Thoracic aorta (tissue), 2 donors: Measurements from ENCODE around the gene SMNDC1. TPM values are rescaled to one million over a fixed set of nuclear protein-coding genes. Genes with fewer than 3 reads are reported as not detected.

Experiments used
- ATAC-seq: fragments of 150-250 bp; one replicate; pipeline ENCODE4 v1.8.0; 2017; ENCODE audit warnings: low read depth; ENCODE audit not compliant: insufficient number of reproducible peaks, low FRiP score
- DNase-seq: peaks from one replicate; pipeline ENCODE4 v3.0.0-alpha.2; 2020; ENCODE audit warnings: low spot score
- H3K27ac ChIP-seq, 2 donors: fragments of 200-600 bp; sonication (generic); 1 replicate in 1 of 2; 2 replicates in 1 of 2; pipeline ENCODE4 v1.5.1; 2016; ENCODE audit warnings: mild to moderate bottlenecking in 2 of 2, moderate library complexity in 2 of 2
- H3K27me3 ChIP-seq: fragments of 200-600 bp; sonication (generic); replicated peaks from 2 replicates; pipeline ENCODE4 v1.6.0; 2016; ENCODE audit warnings: mild to moderate bottlenecking; ENCODE audit not compliant: insufficient read depth
- H3K36me3 ChIP-seq: fragments of 200-600 bp; sonication (generic); one replicate; pipeline ENCODE4 v1.5.1; 2016
- H3K4me1 ChIP-seq, 2 donors: fragments of 200-600 bp; sonication (generic); 1 replicate in 1 of 2; 2 replicates in 1 of 2; pipeline versions ENCODE4 v1.5.1 to v1.6.0; 2016; ENCODE audit warnings: low read depth in 2 of 2, mild to moderate bottlenecking in 1 of 2; ENCODE audit not compliant: control insufficient read depth in 1 of 2
- H3K4me3 ChIP-seq: fragments of 200-600 bp; sonication (generic); 2 replicates; pipeline ENCODE4 v1.5.1; 2016; ENCODE audit warnings: mild to moderate bottlenecking
- H3K9me3 ChIP-seq: fragments of 200-600 bp; sonication (generic); 2 replicates; pipeline ENCODE4 v1.5.1; 2016
- CTCF ChIP-seq: fragments of 200-600 bp; sonication (generic); IDR thresholded peaks from one replicate; pipeline ENCODE4 v1.5.1; 2019; ENCODE audit warnings: antibody characterized with exemption
- total RNA-seq, 2 donors: library from RNA; depleted of rRNA; stranded (reverse); fragments of >200 nt; gene quantifications; one replicate each; pipeline versions ENCODE4 v1.1.0 to v1.2.3, GENCODE V29; 2016

Gene SMNDC1
- total RNA-seq, 2 donors from 2014 or later = 7.2 to 18.6 TPM

GRCh38 chr10:110344622-110345021, 39.9 kb upstream of the SMNDC1 start:
- DNase-seq (no peak), ATAC-seq (no peak)
- H3K9me3 ChIP-seq = no peaks in the 10 kb centered on the region
- no peak overlapping the region for H3K27ac ChIP-seq
- no peaks in the 10 kb centered on the region for H3K36me3 ChIP-seq
- no peak overlapping the region for H3K4me3 ChIP-seq
- H3K27me3 ChIP-seq = no peaks in the 10 kb centered on the region
- no peak for TF ChIP-seq CTCF
- no peaks in the 10 kb centered on the region for H3K4me1 ChIP-seq

DNA sequence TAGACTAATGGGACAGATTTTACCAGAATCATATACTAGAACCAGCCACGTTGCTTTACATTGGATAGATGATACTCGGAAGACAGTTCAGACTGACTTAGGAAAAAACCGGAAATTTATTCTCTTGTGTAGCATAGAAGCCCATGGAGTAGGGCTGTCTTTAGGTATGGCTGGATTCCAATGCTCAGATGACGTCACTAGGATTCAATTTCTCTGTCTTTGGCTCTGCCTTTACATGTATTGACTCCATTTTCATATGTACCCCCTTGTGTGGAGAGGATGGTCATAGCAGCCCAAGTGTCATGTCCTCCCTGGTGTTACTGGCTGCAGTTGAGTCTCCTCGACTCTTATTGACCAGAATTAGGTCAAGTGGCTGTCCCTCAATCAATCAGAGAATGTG, 39.2 kb upstream of the SMNDC1 start:
- DNase-seq (no peak), ATAC-seq (no peak)
- Histone ChIP-seq H3K9me3 (no peaks in the 10 kb centered on the region), H3K27me3 (no peaks in the 10 kb centered on the region), H3K4me1 (no peaks in the 10 kb centered on the region), H3K4me3 (no peak overlapping the region), H3K36me3 (no peaks in the 10 kb centered on the region), H3K27ac (no peak overlapping the region)
- TF ChIP-seq CTCF = no peak

DNA sequence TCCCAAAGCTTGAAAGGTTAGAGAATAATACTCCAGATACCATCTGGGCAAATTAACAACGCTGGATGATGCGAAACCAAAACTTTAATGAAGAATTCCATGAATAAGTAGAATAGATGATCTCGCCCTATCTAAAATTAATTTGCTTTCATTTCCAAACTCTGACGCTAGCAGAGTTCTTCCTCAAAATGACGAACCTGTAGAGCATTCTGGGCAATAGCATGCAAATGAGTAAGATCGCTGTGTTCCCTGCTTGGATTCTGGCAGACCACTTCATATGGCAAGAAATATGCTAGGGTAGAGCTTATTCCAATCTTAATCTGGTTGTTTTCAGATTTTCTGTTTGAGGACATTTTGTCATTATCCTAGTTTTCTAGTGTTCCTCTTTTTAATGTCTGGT, 36.1 kb upstream of the SMNDC1 start:
- no peak for TF ChIP-seq CTCF
- H3K9me3 ChIP-seq = no peaks in the 10 kb centered on the region
- H3K27ac ChIP-seq = no peak overlapping the region
- no peaks in the 10 kb centered on the region for H3K4me1 ChIP-seq
- H3K27me3 ChIP-seq = no peaks in the 10 kb centered on the region
- no peak for ATAC-seq
- no peak overlapping the region for H3K4me3 ChIP-seq
- H3K36me3 ChIP-seq = no peaks in the 10 kb centered on the region
- no peak for DNase-seq

- H3K4me3 ChIP-seq = no peak overlapping the region
- no peak overlapping the region for H3K27ac ChIP-seq
- H3K27me3 ChIP-seq = no peaks in the 10 kb centered on the region
- no peaks in the 10 kb centered on the region for H3K4me1 ChIP-seq
- ATAC-seq (no peak), DNase-seq (no peak)
- no peak for TF ChIP-seq CTCF
- H3K36me3 ChIP-seq = no peaks in the 10 kb centered on the region
- H3K9me3 ChIP-seq = no peaks in the 10 kb centered on the region
These were observed 35.4 kb upstream of the SMNDC1 start for GRCh38 chr10:110340122-110340521.

DNA sequence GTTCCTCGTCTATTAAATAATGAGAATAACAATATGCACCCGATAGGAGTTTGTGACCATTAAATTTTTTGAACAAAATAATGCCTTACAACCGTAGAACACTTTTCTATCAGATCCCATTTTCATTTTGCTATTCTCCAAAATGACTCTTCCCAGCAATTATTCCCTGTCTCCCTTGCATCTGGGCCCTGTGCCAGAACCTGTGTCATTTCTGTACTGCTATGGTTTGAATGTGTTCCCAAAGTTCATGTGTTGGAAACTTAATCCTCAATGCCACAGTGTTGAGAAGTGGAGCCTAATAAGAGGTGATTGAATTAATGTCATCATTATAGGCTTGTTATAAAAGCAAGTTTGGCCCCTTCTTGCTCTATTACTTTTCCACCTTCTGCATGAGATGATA, 33.2 kb upstream of the SMNDC1 start:
- no peaks in the 10 kb centered on the region for H3K4me1 ChIP-seq
- H3K4me3 ChIP-seq = no peak overlapping the region
- no peaks in the 10 kb centered on the region for H3K27me3 ChIP-seq
- no peak overlapping the region for H3K27ac ChIP-seq
- no peak for TF ChIP-seq CTCF
- DNase-seq = no peak
- H3K36me3 ChIP-seq = no peaks in the 10 kb centered on the region
- ATAC-seq = no peak
- no peaks in the 10 kb centered on the region for H3K9me3 ChIP-seq
